CD4-positive, alpha-beta T cell treated with Interleukin-17A for 1 hour (primary cell): ENCODE data around the gene LZTFL1.

ENCODE experiments used
- DNase-seq: peaks from one replicate; pipeline ENCODE4 v3.0.0-alpha.2; 2020

LZTFL1 gene

DNA sequence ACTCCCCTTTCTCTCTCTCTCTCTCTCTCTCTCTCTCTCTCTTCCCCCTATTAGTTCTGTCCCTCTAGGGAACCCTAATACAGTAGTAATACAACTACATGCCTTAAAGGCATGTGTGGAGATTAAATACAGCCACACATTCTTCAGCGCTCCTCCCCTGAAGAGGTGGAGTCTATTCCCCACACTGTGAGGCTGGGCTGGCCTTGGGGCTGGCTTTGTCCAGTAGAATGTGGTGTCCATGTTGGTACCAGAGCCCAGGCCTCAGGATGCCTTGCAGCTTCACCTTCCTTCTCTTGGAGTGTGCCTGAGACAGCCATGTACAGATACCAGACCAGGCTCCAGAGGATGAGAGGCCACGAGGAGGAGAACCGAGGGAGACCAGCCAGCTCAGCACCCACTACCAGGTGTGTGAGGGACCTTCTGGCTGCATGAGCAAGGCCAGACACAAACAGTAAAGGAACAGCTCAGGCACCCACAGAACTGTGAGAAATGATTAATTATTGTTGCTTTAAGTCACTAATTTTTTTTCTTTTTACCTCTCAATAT is 56.2 kb downstream of the LZTFL1 start:
- no peak for DNase-seq

DNA sequence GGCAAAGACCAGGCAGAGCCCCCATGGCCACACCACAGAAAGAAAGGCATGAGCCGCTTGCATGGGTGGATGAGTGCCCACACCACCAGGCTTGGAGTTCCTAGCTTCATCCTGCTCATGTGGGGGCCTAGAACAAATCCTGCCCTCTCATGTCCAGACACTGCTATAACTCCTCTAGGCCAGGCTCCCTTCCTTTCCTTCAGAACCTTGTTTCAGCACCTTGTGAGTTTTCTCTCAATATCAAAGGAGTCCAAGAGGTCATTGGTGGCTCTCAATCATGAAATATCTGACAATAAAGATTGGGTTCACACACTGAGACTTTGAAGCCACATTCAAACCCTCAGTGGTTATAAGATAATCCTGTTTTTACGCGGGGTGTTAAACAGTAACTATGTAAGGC is 58.3 kb downstream of the LZTFL1 start:
- no peak for DNase-seq

GRCh38 chr3:45782381-45782780 is 59.5 kb downstream of the LZTFL1 start:
- DNase-seq, result no peak

- no peak for DNase-seq
Measured at GRCh38 chr3:45781841-45782240, 60.1 kb downstream of the LZTFL1 start.

DNA sequence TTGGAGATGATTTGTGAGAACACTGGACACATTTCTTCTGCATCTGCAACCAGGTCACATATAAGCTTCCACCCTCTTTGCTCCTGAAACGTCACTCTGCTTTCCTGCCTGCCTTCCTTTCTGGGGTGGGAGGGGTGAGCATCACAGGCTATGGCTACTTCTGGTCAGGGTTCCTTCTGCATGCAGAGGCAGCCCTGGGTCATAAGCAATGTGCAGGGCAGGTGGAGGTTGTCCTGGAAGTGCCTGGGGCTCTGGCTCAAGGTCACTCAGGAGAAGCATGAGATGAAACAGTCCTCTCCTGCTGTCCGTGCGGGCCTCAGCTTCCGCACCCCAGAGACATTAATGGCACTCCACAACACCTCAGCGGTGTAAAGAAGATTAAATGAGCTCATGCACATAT is 60.6 kb downstream of the LZTFL1 start:
- no peak for DNase-seq

DNA sequence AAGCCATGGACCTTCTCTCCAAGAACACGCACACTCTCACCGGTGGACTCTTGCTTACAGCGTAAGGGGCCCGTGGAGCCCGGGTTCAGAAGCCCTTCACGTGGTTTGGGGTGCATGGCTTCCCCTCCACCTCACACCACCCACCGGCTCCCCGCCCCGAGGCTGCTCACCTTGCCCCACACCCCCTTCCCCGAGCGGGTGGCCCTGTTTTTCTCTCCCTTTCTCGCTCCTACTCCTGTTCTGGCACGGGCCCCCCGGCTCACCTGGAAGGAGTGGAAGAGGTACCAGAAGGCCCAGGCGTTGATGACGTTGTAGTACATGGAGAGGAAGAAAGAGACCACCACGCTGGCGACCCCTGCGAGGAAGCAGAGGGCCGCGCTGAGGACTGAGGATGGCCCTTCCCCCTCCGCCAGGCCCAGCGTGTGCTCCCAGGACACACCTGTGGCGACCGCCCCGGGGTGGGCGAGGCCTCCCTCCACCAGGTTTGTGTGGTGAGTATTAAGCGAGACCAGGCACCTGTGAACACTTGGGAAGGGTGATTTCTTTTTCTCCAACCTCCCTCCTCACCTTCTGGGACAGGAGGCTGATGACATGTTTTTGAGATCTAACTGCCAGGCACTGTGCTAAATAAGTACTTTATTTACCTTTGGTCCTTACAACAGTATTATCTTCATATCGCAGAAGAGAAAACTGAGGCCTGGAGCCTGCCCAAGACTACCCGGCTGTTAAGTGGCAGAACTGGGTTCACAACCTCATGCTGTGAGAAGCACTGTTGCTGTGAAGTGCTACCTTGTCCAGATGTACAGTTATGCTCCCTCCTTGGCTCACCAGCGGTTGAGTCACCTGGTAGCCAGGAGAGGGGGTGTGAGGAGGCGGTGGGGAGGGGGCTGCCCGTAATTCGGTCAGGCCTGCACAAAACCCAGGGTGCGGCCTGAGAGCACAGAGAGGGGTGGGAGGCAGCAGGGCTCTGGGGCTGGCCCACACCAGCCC is 61.9 kb downstream of the LZTFL1 start:
- DNase-seq, result no peak

DNA sequence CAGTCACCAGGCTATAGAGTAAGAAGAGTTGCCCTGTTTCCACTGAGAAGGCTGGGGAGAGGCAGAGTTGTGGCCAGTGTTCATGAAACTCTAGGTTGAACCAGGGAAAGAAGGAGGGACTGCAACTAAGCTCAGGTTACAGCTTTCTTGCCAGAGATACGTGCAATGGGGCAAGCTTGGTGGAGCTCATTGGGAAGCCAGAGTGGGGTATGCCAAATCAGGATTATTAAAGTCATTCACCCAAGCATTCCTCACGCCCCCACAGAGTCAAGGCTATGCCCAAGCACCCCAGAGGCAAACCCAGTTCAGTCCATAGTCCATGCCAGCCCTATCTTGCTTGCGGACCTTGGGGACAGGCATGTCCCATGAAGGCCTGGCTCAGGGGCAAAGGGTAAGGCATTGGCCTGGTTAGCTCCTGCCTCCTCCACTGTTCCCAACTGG is 63.1 kb downstream of the LZTFL1 start:
- DNase-seq, result no peak

DNA sequence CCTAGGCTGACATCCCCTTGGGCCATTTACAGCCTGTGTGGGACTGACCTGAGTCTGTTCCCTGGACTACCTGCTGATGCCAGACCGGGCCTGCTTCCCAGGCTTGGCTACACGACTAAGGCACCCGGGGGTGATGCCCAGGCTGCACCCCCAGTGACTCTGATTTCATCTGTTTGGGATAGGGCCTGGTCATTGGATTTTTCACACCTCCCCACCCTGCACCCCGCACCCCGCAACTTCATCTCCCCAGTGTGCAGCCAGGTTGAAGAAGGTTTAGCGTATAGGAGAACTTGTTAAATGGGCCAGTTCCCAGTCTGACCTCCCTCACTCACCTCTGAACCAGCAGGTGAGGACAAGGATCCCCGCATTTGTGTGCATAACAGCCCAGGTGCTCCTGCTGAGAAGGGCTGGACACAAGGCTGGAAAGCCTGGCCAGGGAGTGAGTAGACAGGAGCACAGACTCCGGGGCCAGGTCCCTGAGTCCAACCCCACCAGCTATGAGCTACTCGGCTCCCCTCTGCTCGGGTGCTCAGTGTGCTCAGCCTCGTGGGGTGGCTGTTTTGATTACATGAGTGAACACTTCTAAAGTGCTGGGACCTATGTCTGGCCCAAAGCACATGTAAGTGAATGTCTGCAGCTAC is 64.1 kb downstream of the LZTFL1 start:
- DNase-seq, result no peak

DNA sequence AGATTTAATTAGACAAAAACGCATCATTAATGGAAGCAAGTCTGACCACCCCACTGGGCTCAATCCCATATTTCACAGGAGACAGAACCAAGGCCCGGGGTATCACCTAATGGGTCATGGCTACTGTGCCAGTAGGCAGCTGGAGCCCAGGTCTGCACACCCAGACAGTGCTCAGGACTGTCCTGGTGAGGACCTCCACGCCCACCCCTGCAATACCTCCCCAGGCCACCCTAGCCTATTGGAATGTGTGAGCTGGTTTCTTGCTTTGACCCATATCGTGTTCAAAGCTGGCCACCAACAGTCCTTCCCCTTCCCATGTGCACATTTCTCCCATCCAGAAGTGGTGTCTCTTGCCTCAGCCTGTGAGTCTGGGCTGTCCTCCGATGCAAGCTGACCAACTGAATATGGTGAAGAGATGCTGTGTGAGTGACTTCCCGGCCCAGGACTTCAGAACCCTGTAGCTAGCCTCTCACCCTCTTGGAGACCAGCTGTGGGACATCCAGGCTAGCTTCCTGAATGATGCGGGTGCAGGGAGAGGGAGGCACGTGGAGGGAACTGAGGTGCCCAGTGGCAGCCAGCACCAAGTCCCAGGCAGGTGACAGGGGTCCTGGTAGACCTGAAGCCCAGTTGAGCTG is 64.7 kb downstream of the LZTFL1 start:
- no peak for DNase-seq

- DNase-seq, result no peak
Measured at GRCh38 chr3:45776611-45777010, 65.3 kb downstream of the LZTFL1 start.

DNA sequence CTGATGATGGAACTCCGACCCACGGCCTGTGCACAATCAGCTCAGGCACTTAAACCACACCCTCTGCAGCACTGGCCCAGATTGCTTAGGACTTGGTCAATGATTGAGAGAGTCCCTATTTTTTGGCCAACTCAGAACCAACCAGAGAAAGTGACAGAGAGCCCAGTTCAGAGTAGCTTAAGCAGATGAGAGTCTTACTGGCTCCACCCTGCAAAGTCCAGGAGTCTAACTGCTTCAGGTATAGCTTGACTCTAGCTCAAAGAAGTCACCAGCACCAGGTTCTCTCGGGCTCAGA is 65.7 kb downstream of the LZTFL1 start:
- no peak for DNase-seq

DNA sequence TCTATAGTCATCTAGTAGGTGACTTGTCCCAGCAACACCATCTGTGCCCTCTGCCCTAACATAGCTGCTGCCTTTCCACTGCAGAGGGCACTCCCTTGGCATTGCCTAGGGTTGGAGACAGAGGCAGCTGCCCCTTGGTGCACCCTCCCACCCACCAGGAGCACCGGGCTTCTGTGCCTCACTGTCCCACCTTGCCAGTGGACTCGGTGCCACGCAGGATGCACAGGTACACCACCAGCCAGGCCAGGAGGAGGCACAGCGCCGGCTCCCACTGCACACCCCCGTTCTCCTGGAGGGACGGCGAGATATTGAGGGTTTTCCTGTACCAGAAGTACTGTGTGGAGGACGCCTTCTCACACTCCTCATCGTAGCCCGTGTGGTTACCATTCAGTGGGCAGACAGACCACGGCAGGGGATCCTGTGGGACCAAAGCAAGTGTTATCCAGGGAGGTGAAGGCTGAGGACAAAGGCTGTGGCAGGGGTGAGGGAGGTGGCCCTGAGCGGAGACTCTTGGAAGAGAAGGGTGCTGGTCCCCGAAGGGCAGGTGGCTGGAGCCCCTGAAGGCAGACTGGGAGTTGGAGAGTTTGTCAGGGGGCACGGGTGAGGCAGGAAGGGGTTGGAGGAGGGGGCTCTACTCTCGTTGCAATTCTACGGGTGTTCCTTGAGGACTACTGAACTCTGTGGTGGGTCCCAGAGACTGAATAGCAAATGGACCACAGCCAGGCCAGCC is 66.2 kb downstream of the LZTFL1 start:
- no peak for DNase-seq

GRCh38 chr3:45774581-45775521 is 67.1 kb downstream of the LZTFL1 start:
- no peak for DNase-seq

GRCh38 chr3:45773714-45774449 is 68.0 kb downstream of the LZTFL1 start:
- no peak for DNase-seq
